Stomach (tissue), 4 donors: Measurements from ENCODE around the gene NEURL1B.

Experiments used
- CTCF ChIP-seq, 7 experiments: fragments of 450-650 bp in 4 of 7; fragments of 200-600 bp in 3 of 7; sonication (generic) in 3 of 7; IDR thresholded peaks; one replicate each; pipeline ENCODE4 v1.5.1; 2016 to 2019; ENCODE audit warnings: antibody characterized with exemption in 7 of 7, control low read depth in 2 of 7, mild to moderate bottlenecking in 1 of 7
- EP300 ChIP-seq: sonication (generic); formaldehyde crosslinking; IDR thresholded peaks from one replicate; pipeline ENCODE4 v1.6.1; 2017; ENCODE audit warnings: antibody characterized with exemption
- POLR2A ChIP-seq, 4 donors: fragments of 450-650 bp; IDR thresholded peaks; one replicate each; pipeline ENCODE4 v1.6.1; 2016; ENCODE audit warnings: antibody characterized with exemption in 4 of 4, control low read depth in 2 of 4, mild to moderate bottlenecking in 1 of 4, moderate library complexity in 1 of 4
- POLR2AphosphoS5 ChIP-seq, 3 donors: sonication (generic); formaldehyde crosslinking; IDR thresholded peaks; one replicate each; pipeline ENCODE4 v1.6.1; 2016; ENCODE audit warnings: antibody characterized with exemption in 3 of 3

DNA sequence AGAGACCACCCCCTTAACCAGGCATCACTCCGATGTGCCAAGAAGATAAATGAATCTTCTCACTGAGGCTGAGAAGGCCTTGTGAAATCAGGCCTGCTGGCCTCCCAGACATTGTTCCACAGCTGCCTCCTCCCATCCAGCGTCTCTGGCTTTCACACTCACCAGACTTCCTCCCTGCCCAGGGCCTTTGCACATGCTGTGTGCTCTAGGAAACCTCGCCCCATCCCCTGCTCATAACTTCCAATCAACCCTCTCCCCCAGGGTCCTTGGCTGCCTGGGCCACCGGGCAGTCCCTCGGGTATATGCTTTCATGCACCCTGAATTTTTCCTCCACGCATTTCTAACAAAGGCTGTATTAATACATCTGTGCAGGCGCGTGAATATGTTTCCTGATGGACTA lies 71.5 kb downstream of the NEURL1B start:
- TF ChIP-seq CTCF (IDR thresholded peaks at IDR 0.05) (no peak), POLR2A (IDR thresholded peaks at IDR 0.05) (no peak), EP300 (no peak), POLR2AphosphoS5 (IDR thresholded peaks at IDR 0.05) (no peak)
